Prostate gland (tissue), 2 donors: ENCODE results near the gene ARHGEF4.

Experiments used
- POLR2A ChIP-seq: fragments of 450-650 bp; IDR thresholded peaks from one replicate; pipeline ENCODE4 v1.6.1; 2016; ENCODE audit warnings: antibody characterized with exemption, mild to moderate bottlenecking
- POLR2AphosphoS5 ChIP-seq: sonication (generic); formaldehyde crosslinking; IDR thresholded peaks from one replicate; pipeline ENCODE4 v1.6.1; 2017; ENCODE audit warnings: antibody characterized with exemption
- TF ChIP-seq, protein P1 (sequence below), 4 experiments: fragments of 200-600 bp in 2 of 4; fragments of 450-650 bp in 2 of 4; sonication (generic) in 2 of 4; IDR thresholded peaks; 1 replicate in 3 of 4; 2 replicates in 1 of 4; pipeline ENCODE4 v1.5.1; 2016 to 2019; ENCODE audit warnings: antibody characterized with exemption in 4 of 4, mild to moderate bottlenecking in 2 of 4, moderate library complexity in 2 of 4

DNA sequence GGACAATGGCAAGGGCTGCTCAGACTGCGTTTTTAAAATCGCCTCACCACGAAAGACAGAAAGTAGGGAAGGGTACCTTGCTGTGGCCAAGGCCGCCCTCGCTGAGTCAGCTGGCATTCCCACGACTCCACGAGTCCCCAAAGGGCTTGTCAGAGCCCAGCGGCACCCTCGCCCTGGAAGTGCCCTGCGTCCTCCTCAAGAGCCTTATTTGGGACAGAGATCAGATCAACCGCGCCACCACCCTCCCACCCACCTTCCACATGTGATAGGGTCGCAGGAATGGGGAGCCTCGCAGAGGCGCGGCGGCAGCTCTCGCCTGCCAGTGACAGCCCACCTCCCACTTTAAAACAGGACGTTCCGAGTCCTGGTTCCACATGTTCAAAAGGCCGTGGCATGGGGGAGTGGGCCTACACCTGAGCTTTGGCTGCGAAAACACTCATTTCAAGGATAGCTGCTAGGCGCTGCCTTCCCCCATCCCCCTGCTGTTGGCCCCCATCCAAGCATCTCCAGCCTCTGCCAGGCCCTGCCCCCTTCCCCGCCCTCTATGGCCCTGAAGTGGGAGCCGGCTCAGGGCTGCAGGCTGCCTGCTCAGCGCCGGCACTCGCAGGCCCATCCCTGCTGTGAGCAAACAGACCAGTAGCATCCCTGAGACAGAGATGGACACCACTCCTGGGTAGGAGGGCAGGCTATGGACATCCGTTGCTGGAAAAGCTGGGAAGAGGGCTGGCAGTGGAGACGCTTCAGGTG lies 38.1 kb upstream of the ARHGEF4 start:
- TF ChIP-seq, protein P1, sequence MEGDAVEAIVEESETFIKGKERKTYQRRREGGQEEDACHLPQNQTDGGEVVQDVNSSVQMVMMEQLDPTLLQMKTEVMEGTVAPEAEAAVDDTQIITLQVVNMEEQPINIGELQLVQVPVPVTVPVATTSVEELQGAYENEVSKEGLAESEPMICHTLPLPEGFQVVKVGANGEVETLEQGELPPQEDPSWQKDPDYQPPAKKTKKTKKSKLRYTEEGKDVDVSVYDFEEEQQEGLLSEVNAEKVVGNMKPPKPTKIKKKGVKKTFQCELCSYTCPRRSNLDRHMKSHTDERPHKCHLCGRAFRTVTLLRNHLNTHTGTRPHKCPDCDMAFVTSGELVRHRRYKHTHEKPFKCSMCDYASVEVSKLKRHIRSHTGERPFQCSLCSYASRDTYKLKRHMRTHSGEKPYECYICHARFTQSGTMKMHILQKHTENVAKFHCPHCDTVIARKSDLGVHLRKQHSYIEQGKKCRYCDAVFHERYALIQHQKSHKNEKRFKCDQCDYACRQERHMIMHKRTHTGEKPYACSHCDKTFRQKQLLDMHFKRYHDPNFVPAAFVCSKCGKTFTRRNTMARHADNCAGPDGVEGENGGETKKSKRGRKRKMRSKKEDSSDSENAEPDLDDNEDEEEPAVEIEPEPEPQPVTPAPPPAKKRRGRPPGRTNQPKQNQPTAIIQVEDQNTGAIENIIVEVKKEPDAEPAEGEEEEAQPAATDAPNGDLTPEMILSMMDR (IDR thresholded peaks at IDR 0.05) = no peak
- TF ChIP-seq POLR2A (no peak), POLR2AphosphoS5 (no peak)
